Fibroblast of skin of left quadriceps (primary cell): Measurements from ENCODE around the gene SULT6B1.
A peak's percentile ranks its signal among the peaks of the same experiment; 100 is the strongest.
"Not testable (repeated sequence)": the region's sequence is repeated elsewhere in the genome, so short reads cannot be mapped to it uniquely, and the experiment has no call there.

Source experiments
- DNase-seq, 2 experiments: peaks; one replicate each; pipeline ENCODE4 v3.0.0-alpha.2; 2013; ENCODE audit warnings: low read depth in 2 of 2

Gene SULT6B1, protein sequence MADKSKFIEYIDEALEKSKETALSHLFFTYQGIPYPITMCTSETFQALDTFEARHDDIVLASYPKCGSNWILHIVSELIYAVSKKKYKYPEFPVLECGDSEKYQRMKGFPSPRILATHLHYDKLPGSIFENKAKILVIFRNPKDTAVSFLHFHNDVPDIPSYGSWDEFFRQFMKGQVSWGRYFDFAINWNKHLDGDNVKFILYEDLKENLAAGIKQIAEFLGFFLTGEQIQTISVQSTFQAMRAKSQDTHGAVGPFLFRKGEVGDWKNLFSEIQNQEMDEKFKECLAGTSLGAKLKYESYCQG

GRCh38 chr2:37188570-37188969 is at the start of gene SULT6B1:
Gene SULT6B1, minus strand, starts transcription at chr2:37188670. Its CDS starts 30 bp downstream, at chr2:37188640.
- no peak for DNase-seq

DNA sequence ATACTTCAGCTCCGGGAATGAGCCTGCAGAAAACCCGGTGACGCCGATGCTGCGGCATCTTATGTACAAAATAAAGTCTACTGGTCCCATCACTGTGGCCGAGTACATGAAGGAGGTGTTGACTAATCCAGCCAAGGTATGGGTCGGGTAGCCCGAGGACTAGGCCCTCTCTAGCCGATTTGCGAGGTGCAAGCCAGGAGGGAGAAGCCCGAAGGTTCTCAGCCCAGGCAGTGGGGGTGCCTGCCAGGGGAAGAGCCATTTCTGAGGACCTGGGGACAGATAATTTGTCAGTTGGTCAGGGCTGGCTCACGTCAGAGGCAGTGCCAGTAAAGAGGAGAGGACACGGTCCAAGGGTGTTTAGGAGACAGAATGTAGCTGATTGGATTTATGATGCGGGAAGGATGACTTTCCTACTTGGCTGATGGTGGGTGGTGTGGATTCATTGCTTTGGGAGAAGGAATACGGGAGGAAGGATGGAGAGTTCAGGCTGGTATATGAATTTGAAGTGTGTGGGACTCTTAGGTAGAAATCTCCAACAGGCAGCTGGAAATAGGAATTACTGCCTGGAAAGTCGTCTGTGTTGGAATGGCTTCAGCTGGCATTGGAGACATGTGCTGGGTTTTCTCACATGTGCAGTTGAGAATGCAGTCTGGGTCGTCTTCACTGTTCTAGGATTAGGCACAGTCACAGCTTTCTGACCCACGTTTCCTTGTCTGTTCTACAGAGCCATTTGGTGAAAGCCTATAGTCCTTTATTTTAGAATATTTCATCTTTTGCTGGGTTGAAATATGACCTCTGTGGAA is 43.9 kb upstream of the SULT6B1 start:
- DNase-seq = no peak

- peak; percentile 68 to 74 for DNase-seq
These were observed 43.0 kb upstream of the SULT6B1 start, which contains the start of the genes CEBPZ and NDUFAF7 for GRCh38 chr2:37231241-37232130. Gene CEBPZ, minus strand, starts transcription at chr2:37231596. Its CDS starts 29 bp downstream, at chr2:37231567. Gene NDUFAF7, plus strand, starts transcription at chr2:37231658. Its CDS starts 48 bp downstream, at chr2:37231706.

GRCh38 chr2:37230581-37230980 is 42.1 kb upstream of the SULT6B1 start:
- DNase-seq = no peak

DNA sequence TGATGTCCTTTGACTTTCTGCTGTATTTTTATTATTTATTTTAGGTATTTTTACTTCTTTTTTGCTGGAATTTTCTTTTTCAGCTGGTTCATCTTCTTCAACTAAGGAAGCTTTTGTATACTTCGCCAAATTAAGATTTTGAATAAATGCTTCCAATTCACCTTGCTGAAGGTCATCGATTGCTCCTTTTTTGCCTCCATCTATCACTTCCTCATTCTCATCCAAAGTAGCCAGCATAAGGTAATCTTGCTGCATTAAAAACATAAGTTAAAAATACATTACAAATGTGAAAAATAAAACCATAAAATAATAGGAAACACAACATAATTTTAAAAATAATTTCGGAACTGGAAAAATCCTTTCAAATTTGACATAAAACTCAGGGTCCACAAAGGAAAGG is 40.3 kb upstream of the SULT6B1 start:
- no peak for DNase-seq

DNA sequence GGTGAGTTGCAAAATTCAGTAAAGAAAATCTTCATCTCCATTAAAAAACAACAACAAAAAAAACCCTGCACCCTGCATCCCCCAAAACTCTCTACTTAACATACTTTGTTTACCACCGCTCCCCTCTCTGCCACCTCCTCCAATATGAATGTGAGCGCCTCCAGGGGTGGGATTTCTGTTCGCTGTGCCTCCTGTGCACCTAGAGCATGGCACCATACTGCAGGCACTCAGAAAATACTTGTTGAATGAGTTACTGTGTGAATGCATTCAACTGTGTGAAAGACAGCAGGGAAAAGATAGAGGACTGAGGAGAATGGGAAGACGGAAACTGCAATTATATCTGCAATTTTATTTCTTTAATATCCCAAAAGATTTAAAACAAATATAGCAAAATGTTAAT is 38.4 kb upstream of the SULT6B1 start:
- no peak for DNase-seq

GRCh38 chr2:37225129-37225528 is 36.7 kb upstream of the SULT6B1 start:
- not testable (repeated sequence) for DNase-seq

DNA sequence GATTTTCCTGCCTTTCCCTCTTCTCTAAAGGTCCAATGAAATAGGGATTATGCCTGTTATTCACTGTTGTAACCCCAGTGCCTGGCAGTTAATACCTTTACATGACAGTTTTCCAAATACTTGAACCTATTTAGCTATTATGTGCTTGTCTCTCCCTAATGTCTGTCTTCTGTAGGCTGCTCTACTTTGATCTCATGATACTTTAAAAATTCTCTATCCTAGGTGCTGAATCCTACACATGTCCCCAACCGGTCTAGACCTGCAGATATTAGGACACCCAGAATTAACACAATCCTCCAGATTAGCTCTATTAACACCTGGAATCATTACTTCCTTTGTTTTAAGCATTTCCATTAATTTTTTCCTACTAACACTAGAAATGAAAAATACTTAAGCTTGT is 35.6 kb upstream of the SULT6B1 start:
- no peak for DNase-seq

GRCh38 chr2:37223131-37223530 is 34.7 kb upstream of the SULT6B1 start:
- no peak for DNase-seq

- DNase-seq = no peak
These were observed 30.6 kb upstream of the SULT6B1 start for GRCh38 chr2:37219046-37219445.

DNA sequence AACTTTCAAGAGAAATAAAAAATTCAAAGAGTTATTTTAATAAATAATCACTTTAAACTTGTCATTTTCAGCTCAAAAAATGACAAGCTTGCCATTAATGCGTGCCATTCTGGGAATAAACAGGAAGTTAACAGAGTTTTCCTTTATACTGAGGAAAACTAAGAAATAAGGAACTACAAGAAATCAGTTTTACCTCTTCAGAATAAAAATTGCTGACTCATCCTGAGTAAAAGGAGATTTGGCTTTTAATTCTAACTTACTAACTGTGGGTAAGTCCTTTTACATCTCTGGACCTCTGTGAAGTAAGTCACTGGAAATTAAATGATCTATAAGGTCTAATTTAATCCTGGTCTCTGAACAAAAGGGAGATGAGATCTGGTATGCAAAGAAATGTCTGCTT is 26.8 kb upstream of the SULT6B1 start:
- DNase-seq = no peak

DNA sequence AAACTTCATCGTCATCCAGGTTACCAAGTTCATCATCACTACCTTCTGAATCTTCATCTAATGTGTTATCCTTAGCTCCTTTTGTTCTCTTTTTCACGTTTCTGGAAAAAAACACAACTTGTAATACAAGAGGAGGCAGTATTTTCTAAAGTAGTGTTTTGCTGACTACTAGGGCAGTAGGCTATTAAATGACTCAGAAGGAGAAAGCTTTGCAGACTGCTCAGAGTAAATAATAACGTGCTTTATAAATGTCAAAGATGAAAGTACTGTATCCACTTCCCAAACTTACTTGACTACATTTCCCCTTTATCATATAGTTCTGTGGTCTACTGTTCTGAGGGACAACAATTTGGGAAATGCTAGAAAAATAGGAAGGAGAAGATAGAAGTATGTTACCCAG is 23.5 kb upstream of the SULT6B1 start:
- DNase-seq = no peak

DNA sequence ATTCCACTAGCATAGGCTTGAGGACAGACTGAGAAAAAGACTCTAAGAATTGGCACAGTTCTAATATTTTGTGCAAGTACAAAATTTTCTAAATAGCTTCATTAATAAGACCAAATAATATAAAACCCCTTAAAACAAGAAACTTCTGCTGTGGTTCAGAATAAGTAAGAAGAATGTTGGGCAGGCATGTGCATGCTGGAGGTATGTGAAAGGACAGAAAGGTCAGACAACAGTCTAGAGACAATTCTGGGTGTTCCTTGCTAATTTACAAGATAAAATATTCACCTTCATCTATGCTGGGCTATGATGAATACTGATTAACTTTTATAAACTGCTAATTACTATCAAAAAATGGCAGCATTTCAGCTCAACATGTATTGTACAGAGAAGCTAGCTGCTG is 22.7 kb upstream of the SULT6B1 start:
- DNase-seq = no peak

- DNase-seq = not testable (repeated sequence)
These were observed 18.3 kb upstream of the SULT6B1 start for GRCh38 chr2:37206760-37207159.

- no peak for DNase-seq
These were observed 17.3 kb upstream of the SULT6B1 start for GRCh38 chr2:37205689-37206341.

- DNase-seq = not testable (repeated sequence)
These were observed 16.7 kb upstream of the SULT6B1 start for GRCh38 chr2:37205071-37205661.

DNA sequence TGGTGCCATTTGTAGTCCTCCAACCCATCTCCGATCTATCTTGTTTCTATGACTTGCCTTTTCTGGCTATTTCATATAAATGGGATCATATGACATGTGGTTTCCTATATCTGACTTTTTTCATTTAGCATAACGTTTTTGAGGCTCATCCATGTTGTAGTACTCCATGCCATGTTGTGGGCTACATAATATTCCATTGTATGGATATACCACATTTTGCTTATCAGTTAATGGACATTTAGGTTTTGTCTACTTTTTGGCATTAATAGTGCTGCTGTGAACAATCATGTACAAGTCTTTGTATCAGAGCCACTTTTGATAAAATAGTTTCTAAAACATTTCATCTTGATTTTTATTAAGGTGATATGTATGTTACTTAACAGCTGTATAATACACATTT is 15.2 kb upstream of the SULT6B1 start:
- no peak for DNase-seq

DNA sequence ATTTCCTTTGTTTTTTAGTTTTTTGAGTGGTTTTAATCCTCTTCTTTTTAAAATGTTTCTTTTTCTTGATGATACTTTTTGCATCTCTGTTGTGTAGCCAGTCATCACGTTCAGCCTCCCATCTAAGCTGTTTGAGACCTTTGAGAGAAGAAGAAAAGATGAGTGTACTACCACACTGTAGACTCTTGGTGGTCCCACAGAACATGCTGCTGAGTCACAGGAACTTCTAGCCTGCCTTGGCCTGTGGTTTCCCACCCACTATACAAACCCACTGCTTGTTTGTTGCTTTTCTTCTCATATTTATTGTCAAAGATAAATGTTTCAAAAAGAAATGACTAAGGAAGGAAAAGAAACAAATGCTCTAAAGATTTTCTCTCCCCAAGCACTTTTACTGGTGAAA is 13.3 kb upstream of the SULT6B1 start:
- DNase-seq = no peak

- DNase-seq = no peak
These were observed 12.7 kb upstream of the SULT6B1 start for GRCh38 chr2:37201208-37201607.

- DNase-seq = no peak
These were observed 10.2 kb upstream of the SULT6B1 start for GRCh38 chr2:37198681-37199065.
